SK-N-SH (cell line): ENCODE measurements around the gene PDE11A. TPM values are rescaled to one million over a fixed set of nuclear protein-coding genes. Genes with fewer than 3 reads are reported as not detected.

Source experiments
- CTCF ChIA-PET: fragments of 300-600, 350-600 bp; formaldehyde crosslinking; extraction: SDS; loops from one replicate; lab custom pipeline; 2021; lab: Yijun Ruan, JAX
- POLR2A ChIA-PET: fragments of 350-600 bp; sonication (Branson Sonifier 250); formaldehyde crosslinking; extraction: SDS; loops from one replicate; lab custom pipeline; 2020; ENCODE audit warnings: antibody characterized with exemption, inconsistent platforms; lab: Yijun Ruan, JAX
- DNase-seq: peaks from one replicate; pipeline ENCODE4 v3.0.0; 2012
- H2AFZ ChIP-seq: fragments of 200-600 bp; sonication (generic); 2 replicates; pipeline ENCODE4 v1.8.1; 2016; ENCODE audit warnings: antibody characterized with exemption, mild to moderate bottlenecking, low read depth
- H3F3A ChIP-seq: fragments of 200-600 bp; sonication (generic); replicated peaks from 2 replicates; pipeline ENCODE3; 2016; ENCODE audit warnings: antibody characterized with exemption, mild to moderate bottlenecking; ENCODE audit not compliant: insufficient read depth
- H3K27ac ChIP-seq, 2 experiments: fragments of 200-500 bp in 1 of 2; fragments of 200-600 bp in 1 of 2; sonication (Bioruptor generic) in 1 of 2; sonication (generic), shearing (Covaris generic) in 1 of 2; 2 replicates each; pipeline versions ENCODE4 v1.5.1 to v1.6.1; 2014 to 2016; ENCODE audit warnings: low read depth in 2 of 2, inconsistent platforms in 1 of 2, low read length in 1 of 2, mild to moderate bottlenecking in 1 of 2, mixed read lengths in 1 of 2
- H3K27me3 ChIP-seq: fragments of 200-600 bp; sonication (generic), shearing (Covaris generic); 2 replicates; pipeline ENCODE4 v1.6.1; 2016; ENCODE audit warnings: mixed run types; ENCODE audit not compliant: insufficient read depth
- H3K36me3 ChIP-seq, 2 experiments: fragments of 200-500 bp in 1 of 2; fragments of 200-600 bp in 1 of 2; sonication (Bioruptor generic) in 1 of 2; sonication (generic) in 1 of 2; replicated peaks in 1 of 2; 2 replicates each; pipeline versions ENCODE3 to v1.5.1; 2014 to 2016; ENCODE audit warnings: low read length in 1 of 2, mild to moderate bottlenecking in 1 of 2; ENCODE audit not compliant: insufficient read depth in 2 of 2, control insufficient read depth in 1 of 2
- H3K4me1 ChIP-seq, 2 experiments: fragments of 200-500 bp in 1 of 2; fragments of 200-600 bp in 1 of 2; sonication (Bioruptor generic) in 1 of 2; sonication (generic), shearing (Covaris generic) in 1 of 2; 2 replicates each; pipeline versions ENCODE4 v1.5.1 to v1.6.1; 2014 to 2016; ENCODE audit warnings: low read depth in 1 of 2, low read length in 1 of 2, mixed run types in 1 of 2; ENCODE audit not compliant: insufficient read depth in 2 of 2, control insufficient read depth in 1 of 2
- H3K4me2 ChIP-seq: fragments of 200-600 bp; sonication (generic), shearing (Covaris generic); 2 replicates; pipeline ENCODE4 v1.6.1; 2017; ENCODE audit warnings: mixed run types
- H3K4me3 ChIP-seq, 2 experiments: fragments of 200-500 bp in 1 of 2; fragments of 200-600 bp in 1 of 2; sonication (Bioruptor generic) in 1 of 2; sonication (generic), shearing (Covaris generic) in 1 of 2; 2 replicates each; pipeline versions ENCODE4 v1.5.1 to v1.8.1; 2014 to 2016; ENCODE audit warnings: low read depth in 2 of 2, inconsistent platforms in 1 of 2, low read length in 1 of 2, mild to moderate bottlenecking in 1 of 2, mixed read lengths in 1 of 2, moderate library complexity in 1 of 2
- H3K79me2 ChIP-seq: fragments of 200-600 bp; sonication (generic); 2 replicates; pipeline ENCODE4 v1.8.1; 2017; ENCODE audit warnings: mild to moderate bottlenecking; ENCODE audit not compliant: insufficient read depth
- H3K9ac ChIP-seq: fragments of 200-600 bp; sonication (generic); 2 replicates; pipeline ENCODE4 v1.6.1; 2017; ENCODE audit warnings: mixed run types
- H3K9me2 ChIP-seq: fragments of 200-600 bp; sonication (generic); 2 replicates; pipeline ENCODE4 v1.6.1; 2017; ENCODE audit warnings: mixed run types
- H3K9me3 ChIP-seq: fragments of 200-600 bp; sonication (generic); 2 replicates; pipeline ENCODE4 v1.6.1; 2017; ENCODE audit warnings: mixed run types, mild to moderate bottlenecking, moderate library complexity
- H4K20me1 ChIP-seq: fragments of 200-600 bp; sonication (generic); 2 replicates; pipeline ENCODE4 v1.6.1; 2017; ENCODE audit warnings: mild to moderate bottlenecking, mixed run types; ENCODE audit not compliant: insufficient read depth
- CHD2 ChIP-seq: fragments of 150-350 bp; IDR thresholded peaks from 2 replicates; pipeline ENCODE4 v1.6.1; 2018; ENCODE audit warnings: low read length; ENCODE audit not compliant: partially characterized antibody
- FOSL2 ChIP-seq: IDR thresholded peaks from 2 replicates; pipeline ENCODE4 v1.4.0; 2012; ENCODE audit warnings: low read depth, mild to moderate bottlenecking, moderate library complexity, borderline replicate concordance
- FOXJ3 ChIP-seq: sonication (generic); formaldehyde crosslinking; IDR thresholded peaks from 2 replicates; pipeline ENCODE4 v1.5.1; 2020; ENCODE audit warnings: mild to moderate bottlenecking, missing genetic modification reagents
- FOXM1 ChIP-seq: IDR thresholded peaks from 2 replicates; pipeline ENCODE4 v1.4.0; 2012; ENCODE audit warnings: low read depth, mild to moderate bottlenecking
- GABPA ChIP-seq: IDR thresholded peaks from 2 replicates; pipeline ENCODE4 v1.4.0; 2012; ENCODE audit warnings: low read depth, mild to moderate bottlenecking
- GATA2 ChIP-seq: sonication (generic); formaldehyde crosslinking; IDR thresholded peaks from 2 replicates; pipeline ENCODE4 v1.5.0; 2020; ENCODE audit warnings: mild to moderate bottlenecking, missing genetic modification reagents
- MXI1 ChIP-seq: IDR thresholded peaks from 2 replicates; pipeline ENCODE4 v1.6.1; 2012; ENCODE audit warnings: mild to moderate bottlenecking, low read depth, low read length, improper control_type of control experiment
- NFIC ChIP-seq: IDR thresholded peaks from 2 replicates; pipeline ENCODE4 v1.4.0; 2012; ENCODE audit warnings: borderline replicate concordance
- NRF1 ChIP-seq: IDR thresholded peaks from 2 replicates; pipeline ENCODE4 v1.6.1; 2012; ENCODE audit warnings: low read depth, mild to moderate bottlenecking, low read length
- RAD21 ChIP-seq: IDR thresholded peaks from 2 replicates; pipeline ENCODE4 v1.6.1; 2012; ENCODE audit warnings: mild to moderate bottlenecking, low read length
- RFX5 ChIP-seq: IDR thresholded peaks from 2 replicates; pipeline ENCODE4 v1.6.1; 2012; ENCODE audit warnings: mild to moderate bottlenecking, improper control_type of control experiment, low read length
- RXRA ChIP-seq: IDR thresholded peaks from 2 replicates; pipeline ENCODE4 v1.4.0; 2012; ENCODE audit warnings: low read depth, mild to moderate bottlenecking, borderline replicate concordance
- SIN3A ChIP-seq: IDR thresholded peaks from 2 replicates; pipeline ENCODE4 v1.6.1; 2012; ENCODE audit warnings: low read depth, mild to moderate bottlenecking, low read length, moderate library complexity, borderline replicate concordance
- SMC3 ChIP-seq: IDR thresholded peaks from 2 replicates; pipeline ENCODE4 v1.6.1; 2012; ENCODE audit warnings: low read depth, low read length, improper control_type of control experiment
- TCF12 ChIP-seq: IDR thresholded peaks from 2 replicates; pipeline ENCODE4 v1.4.0; 2012
- WGBS: methylation state at CpG from one replicate; pipeline ENCODE4 v1.1.6; 2017; ENCODE audit warnings: low lambda C conversion rate; 5-methylcytosine and 5-hydroxymethylcytosine counted together
- polyA plus RNA-seq, 3 experiments: library from polyadenylated mRNA; depleted of rRNA; stranded (reverse); fragments of >200 nt; gene quantifications; 2 replicates each; pipeline ENCODE4 v1.2.3, GENCODE V29; 2012
- TF ChIP-seq, protein P1 (sequence below): fragments of 150-350 bp; IDR thresholded peaks from 2 replicates; pipeline ENCODE4 v1.6.1; 2017; ENCODE audit warnings: antibody characterized with exemption, low read length, low read depth, borderline replicate concordance
- TF ChIP-seq, protein P2 (sequence below): IDR thresholded peaks from 2 replicates; pipeline ENCODE4; 2012
- TF ChIP-seq, protein P3 (sequence below): fragments of 200-600 bp; sonication (generic); IDR thresholded peaks from 2 replicates; pipeline ENCODE4 v1.6.1; 2017; ENCODE audit warnings: antibody characterized with exemption, mild to moderate bottlenecking, moderate library complexity
- TF ChIP-seq, protein P4 (sequence below): IDR thresholded peaks from 2 replicates; pipeline ENCODE4 v1.6.1; 2012; ENCODE audit warnings: mild to moderate bottlenecking, low read depth, low read length, moderate library complexity

PDE11A gene
- polyA plus RNA-seq, 1 of the 3 experiments (the other 2 are of a cell fraction): 0.10 TPM

DNA sequence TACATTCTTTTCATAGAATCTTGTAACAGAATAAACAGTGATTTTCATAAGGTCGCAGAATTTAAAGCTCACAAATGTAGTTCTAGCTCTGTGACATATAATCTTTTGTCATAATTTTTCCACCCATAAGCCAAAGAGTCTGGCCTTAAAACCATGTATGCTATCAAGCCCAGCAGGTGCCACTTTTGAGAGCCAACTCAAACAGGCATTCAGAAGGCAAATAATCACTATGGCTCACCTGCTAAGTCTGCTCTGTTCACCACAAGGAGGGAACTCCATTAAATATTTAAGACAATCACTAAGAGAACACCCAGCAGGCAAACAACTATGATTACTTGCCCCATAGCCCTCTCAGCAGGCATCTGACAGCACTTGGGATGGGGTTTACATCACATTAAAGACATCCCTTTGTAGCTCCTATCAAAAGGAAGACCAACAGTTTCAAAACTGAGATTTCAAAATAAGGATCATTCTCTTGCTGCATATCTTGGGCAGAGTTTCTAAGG is 241.6 kb downstream of the PDE11A start:
- 71% methylated on average over 1 of the region's 1 CpG for WGBS
- Histone ChIP-seq H3K9ac (no peak overlapping the region), H3K79me2 (no peaks in the 10 kb centered on the region), H2AFZ (no peak overlapping the region), H3K4me1 (no peaks in the 10 kb centered on the region), H3K27ac (no peak overlapping the region), H3K27me3 (no peaks in the 10 kb centered on the region), H3K9me2 (no peaks in the 10 kb centered on the region), H3K4me3 (no peak overlapping the region), H3K36me3 (no peaks in the 10 kb centered on the region), H4K20me1 (no peaks in the 10 kb centered on the region), H3K4me2 (no peak overlapping the region), H3K9me3 (no peaks in the 10 kb centered on the region), H3F3A (no peaks in the 10 kb centered on the region)
- ChIA-PET CTCF (interaction anchor here (1.3 kb wide), 1 partner anchor 31 kb away, joined by 3 read pairs; no protein-coding TSS in a partner anchor), POLR2A (no interaction called here)
- no peak for TF ChIP-seq SIN3A
- no peak for TF ChIP-seq FOXM1
- TF ChIP-seq, protein P1, sequence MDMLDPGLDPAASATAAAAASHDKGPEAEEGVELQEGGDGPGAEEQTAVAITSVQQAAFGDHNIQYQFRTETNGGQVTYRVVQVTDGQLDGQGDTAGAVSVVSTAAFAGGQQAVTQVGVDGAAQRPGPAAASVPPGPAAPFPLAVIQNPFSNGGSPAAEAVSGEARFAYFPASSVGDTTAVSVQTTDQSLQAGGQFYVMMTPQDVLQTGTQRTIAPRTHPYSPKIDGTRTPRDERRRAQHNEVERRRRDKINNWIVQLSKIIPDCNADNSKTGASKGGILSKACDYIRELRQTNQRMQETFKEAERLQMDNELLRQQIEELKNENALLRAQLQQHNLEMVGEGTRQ: no peak
- no peak for TF ChIP-seq MXI1
- no peak for TF ChIP-seq GATA2 (CRISPR knock-in tag)
- no peak for TF ChIP-seq FOSL2
- TF ChIP-seq RAD21: no peak
- TF ChIP-seq, protein P2, sequence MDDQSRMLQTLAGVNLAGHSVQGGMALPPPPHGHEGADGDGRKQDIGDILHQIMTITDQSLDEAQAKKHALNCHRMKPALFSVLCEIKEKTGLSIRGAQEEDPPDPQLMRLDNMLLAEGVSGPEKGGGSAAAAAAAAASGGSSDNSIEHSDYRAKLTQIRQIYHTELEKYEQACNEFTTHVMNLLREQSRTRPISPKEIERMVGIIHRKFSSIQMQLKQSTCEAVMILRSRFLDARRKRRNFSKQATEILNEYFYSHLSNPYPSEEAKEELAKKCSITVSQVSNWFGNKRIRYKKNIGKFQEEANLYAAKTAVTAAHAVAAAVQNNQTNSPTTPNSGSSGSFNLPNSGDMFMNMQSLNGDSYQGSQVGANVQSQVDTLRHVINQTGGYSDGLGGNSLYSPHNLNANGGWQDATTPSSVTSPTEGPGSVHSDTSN: no peak
- TF ChIP-seq RXRA: no peak
- TF ChIP-seq, protein P3, sequence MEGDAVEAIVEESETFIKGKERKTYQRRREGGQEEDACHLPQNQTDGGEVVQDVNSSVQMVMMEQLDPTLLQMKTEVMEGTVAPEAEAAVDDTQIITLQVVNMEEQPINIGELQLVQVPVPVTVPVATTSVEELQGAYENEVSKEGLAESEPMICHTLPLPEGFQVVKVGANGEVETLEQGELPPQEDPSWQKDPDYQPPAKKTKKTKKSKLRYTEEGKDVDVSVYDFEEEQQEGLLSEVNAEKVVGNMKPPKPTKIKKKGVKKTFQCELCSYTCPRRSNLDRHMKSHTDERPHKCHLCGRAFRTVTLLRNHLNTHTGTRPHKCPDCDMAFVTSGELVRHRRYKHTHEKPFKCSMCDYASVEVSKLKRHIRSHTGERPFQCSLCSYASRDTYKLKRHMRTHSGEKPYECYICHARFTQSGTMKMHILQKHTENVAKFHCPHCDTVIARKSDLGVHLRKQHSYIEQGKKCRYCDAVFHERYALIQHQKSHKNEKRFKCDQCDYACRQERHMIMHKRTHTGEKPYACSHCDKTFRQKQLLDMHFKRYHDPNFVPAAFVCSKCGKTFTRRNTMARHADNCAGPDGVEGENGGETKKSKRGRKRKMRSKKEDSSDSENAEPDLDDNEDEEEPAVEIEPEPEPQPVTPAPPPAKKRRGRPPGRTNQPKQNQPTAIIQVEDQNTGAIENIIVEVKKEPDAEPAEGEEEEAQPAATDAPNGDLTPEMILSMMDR: no peak
- no peak for TF ChIP-seq FOXJ3 (CRISPR knock-in tag)
- no peak for DNase-seq

DNA sequence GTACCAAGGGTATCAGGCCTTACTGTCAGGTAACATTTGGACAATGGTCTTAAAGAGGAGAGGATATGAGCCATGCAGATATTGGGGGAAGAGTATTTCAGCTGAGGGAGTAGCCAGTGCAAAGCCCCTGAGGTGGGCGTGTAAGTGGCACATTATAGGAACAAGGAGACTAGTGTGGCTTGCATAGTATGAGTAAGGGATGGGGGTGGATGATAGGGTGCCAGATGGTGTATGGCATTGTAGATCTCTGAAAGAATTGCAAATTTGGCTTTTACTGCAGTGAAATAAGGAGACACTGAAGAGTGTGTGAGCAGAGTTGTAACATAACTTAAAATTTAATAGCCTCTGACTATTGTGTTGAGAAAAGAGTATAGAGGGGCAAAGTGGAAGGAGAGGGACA is 244.0 kb downstream of the PDE11A start:
- POLR2A ChIA-PET: no interaction called here

More for the DNA sequence above, 244.0 kb downstream of the PDE11A start:
- CTCF ChIA-PET: no interaction called here
- H3K9ac ChIP-seq: no peak overlapping the region
- H3K9me3 ChIP-seq: no peaks in the 10 kb centered on the region
- no peak overlapping the region for H3K27ac ChIP-seq
- H3K27me3 ChIP-seq: no peaks in the 10 kb centered on the region
- H3F3A ChIP-seq: no peaks in the 10 kb centered on the region
- TF ChIP-seq CHD2 (no peak), NRF1 (no peak), NFIC (no peak), SMC3 (no peak), FOXJ3 (CRISPR knock-in tag) (no peak), TCF12 (no peak), GABPA (no peak), RFX5 (no peak)
- TF ChIP-seq, protein P4, sequence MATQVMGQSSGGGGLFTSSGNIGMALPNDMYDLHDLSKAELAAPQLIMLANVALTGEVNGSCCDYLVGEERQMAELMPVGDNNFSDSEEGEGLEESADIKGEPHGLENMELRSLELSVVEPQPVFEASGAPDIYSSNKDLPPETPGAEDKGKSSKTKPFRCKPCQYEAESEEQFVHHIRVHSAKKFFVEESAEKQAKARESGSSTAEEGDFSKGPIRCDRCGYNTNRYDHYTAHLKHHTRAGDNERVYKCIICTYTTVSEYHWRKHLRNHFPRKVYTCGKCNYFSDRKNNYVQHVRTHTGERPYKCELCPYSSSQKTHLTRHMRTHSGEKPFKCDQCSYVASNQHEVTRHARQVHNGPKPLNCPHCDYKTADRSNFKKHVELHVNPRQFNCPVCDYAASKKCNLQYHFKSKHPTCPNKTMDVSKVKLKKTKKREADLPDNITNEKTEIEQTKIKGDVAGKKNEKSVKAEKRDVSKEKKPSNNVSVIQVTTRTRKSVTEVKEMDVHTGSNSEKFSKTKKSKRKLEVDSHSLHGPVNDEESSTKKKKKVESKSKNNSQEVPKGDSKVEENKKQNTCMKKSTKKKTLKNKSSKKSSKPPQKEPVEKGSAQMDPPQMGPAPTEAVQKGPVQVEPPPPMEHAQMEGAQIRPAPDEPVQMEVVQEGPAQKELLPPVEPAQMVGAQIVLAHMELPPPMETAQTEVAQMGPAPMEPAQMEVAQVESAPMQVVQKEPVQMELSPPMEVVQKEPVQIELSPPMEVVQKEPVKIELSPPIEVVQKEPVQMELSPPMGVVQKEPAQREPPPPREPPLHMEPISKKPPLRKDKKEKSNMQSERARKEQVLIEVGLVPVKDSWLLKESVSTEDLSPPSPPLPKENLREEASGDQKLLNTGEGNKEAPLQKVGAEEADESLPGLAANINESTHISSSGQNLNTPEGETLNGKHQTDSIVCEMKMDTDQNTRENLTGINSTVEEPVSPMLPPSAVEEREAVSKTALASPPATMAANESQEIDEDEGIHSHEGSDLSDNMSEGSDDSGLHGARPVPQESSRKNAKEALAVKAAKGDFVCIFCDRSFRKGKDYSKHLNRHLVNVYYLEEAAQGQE: no peak
- TF ChIP-seq, all 33 proteins: peak for 0
- no peaks in the 10 kb centered on the region for H3K36me3 ChIP-seq
- H3K9me2 ChIP-seq: no peaks in the 10 kb centered on the region
- no peaks in the 10 kb centered on the region for H4K20me1 ChIP-seq
- no peak overlapping the region for H3K4me2 ChIP-seq
- no peak overlapping the region for H2AFZ ChIP-seq
- no peak overlapping the region for H3K4me3 ChIP-seq
- DNase-seq: no peak
- no peaks in the 10 kb centered on the region for H3K4me1 ChIP-seq
- H3K79me2 ChIP-seq: no peaks in the 10 kb centered on the region
- 41% methylated on average over 1 of the region's 1 CpG for WGBS
